HepG2 (cell line): ENCODE measurements around the gene GK. TPM values are rescaled to one million over a fixed set of nuclear protein-coding genes. Genes with fewer than 3 reads are reported as not detected.

Experiments used
- ADNP ChIP-seq: sonication (generic); formaldehyde crosslinking; IDR thresholded peaks from 2 replicates; pipeline ENCODE4 v1.4.0; 2020; ENCODE audit warnings: missing genetic modification reagents
- AGO2 ChIP-seq: fragments of 200-400 bp; formaldehyde crosslinking; optimal IDR thresholded peaks from 2 replicates; pipeline ENCODE3; 2017; ENCODE audit warnings: mild to moderate bottlenecking, low read depth, low read length, moderate library complexity
- ASH2L ChIP-seq: fragments of 300-600, 200-600 bp; sonication (generic); IDR thresholded peaks from 2 replicates; pipeline ENCODE4 v1.7.0; 2017; ENCODE audit warnings: low read depth, mild to moderate bottlenecking, moderate library complexity, mixed read lengths, low read length; ENCODE audit not compliant: insufficient read length
- ATF1 ChIP-seq: IDR thresholded peaks from 2 replicates; pipeline ENCODE4 v1.6.1; 2016; ENCODE audit warnings: mild to moderate bottlenecking, control low read depth
- DNMT1 ChIP-seq: sonication (generic); formaldehyde crosslinking; IDR thresholded peaks from 2 replicates; pipeline ENCODE4 v1.5.1; 2020; ENCODE audit warnings: mild to moderate bottlenecking, missing genetic modification reagents
- IRF2 ChIP-seq: IDR thresholded peaks from 2 replicates; pipeline ENCODE4 v1.6.1; 2018; ENCODE audit warnings: missing genetic modification reagents, missing compliant biosample characterization
- IRF9 ChIP-seq: sonication (generic); formaldehyde crosslinking; IDR thresholded peaks from 2 replicates; pipeline ENCODE4 v1.8.0; 2022; ENCODE audit warnings: missing genetic modification reagents, mild to moderate bottlenecking, borderline replicate concordance
- NR2F6 ChIP-seq, 2 experiments: IDR thresholded peaks; 2 replicates each; pipeline ENCODE4 v1.6.1; 2016; ENCODE audit warnings: antibody characterized with exemption in 1 of 2, mild to moderate bottlenecking in 1 of 2
- ONECUT2 ChIP-seq: sonication (generic); formaldehyde crosslinking; IDR thresholded peaks from 2 replicates; pipeline ENCODE4 v1.4.0; 2020; ENCODE audit warnings: missing genetic modification reagents
- PCBP1 ChIP-seq: fragments of 200-400 bp; formaldehyde crosslinking; IDR thresholded peaks from 2 replicates; pipeline ENCODE4 v1.6.1; 2017; ENCODE audit warnings: mild to moderate bottlenecking, low read depth, low read length, borderline replicate concordance
- PLSCR1 ChIP-seq: sonication (generic); formaldehyde crosslinking; IDR thresholded peaks from 2 replicates; pipeline ENCODE4 v1.5.0; 2020; ENCODE audit warnings: missing genetic modification reagents, mild to moderate bottlenecking, borderline replicate concordance
- RARA ChIP-seq: IDR thresholded peaks from 2 replicates; pipeline ENCODE4 v1.6.1; 2016; ENCODE audit warnings: missing genetic modification reagents, missing compliant biosample characterization
- SALL1 ChIP-seq: sonication (generic); formaldehyde crosslinking; IDR thresholded peaks from 2 replicates; pipeline ENCODE4 v1.8.0; 2022; ENCODE audit warnings: mild to moderate bottlenecking, missing genetic modification reagents
- SP5 ChIP-seq: IDR thresholded peaks from 2 replicates; pipeline ENCODE4 v1.6.1; 2016; ENCODE audit warnings: low read depth, borderline replicate concordance
- TBX3 ChIP-seq: fragments of 450-650 bp; IDR thresholded peaks from 2 replicates; pipeline ENCODE4 v1.6.1; 2017; ENCODE audit warnings: antibody characterized with exemption, mild to moderate bottlenecking, inconsistent platforms, borderline replicate concordance
- TEAD3 ChIP-seq: optimal IDR thresholded peaks from 2 replicates; pipeline ENCODE3; 2016; ENCODE audit warnings: borderline replicate concordance
- ZBTB25 ChIP-seq: IDR thresholded peaks from 2 replicates; pipeline ENCODE4 v1.6.1; 2018; ENCODE audit warnings: missing genetic modification reagents
- ZBTB37 ChIP-seq: sonication (generic); formaldehyde crosslinking; IDR thresholded peaks from 2 replicates; pipeline ENCODE4 v1.4.0; 2020; ENCODE audit warnings: mild to moderate bottlenecking, missing genetic modification reagents
- ZBTB7A ChIP-seq: sonication (generic); formaldehyde crosslinking; IDR thresholded peaks from 2 replicates; pipeline ENCODE4 v1.8.0; 2022; ENCODE audit warnings: mild to moderate bottlenecking, missing genetic modification reagents
- ZBTB7B ChIP-seq: sonication (generic); formaldehyde crosslinking; IDR thresholded peaks from 2 replicates; pipeline ENCODE4 v1.4.0; 2020; ENCODE audit warnings: missing genetic modification reagents
- ZNF264 ChIP-seq: sonication (generic); formaldehyde crosslinking; IDR thresholded peaks from 2 replicates; pipeline ENCODE4 v1.4.0; 2020; ENCODE audit warnings: missing genetic modification reagents
- ZNF317 ChIP-seq: sonication (generic); formaldehyde crosslinking; IDR thresholded peaks from 2 replicates; pipeline ENCODE4 v1.5.0; 2020; ENCODE audit warnings: mild to moderate bottlenecking, missing genetic modification reagents
- ZNF546 ChIP-seq: sonication (generic); formaldehyde crosslinking; conservative IDR thresholded peaks from 2 replicates; pipeline ENCODE4 v1.8.1; 2023; ENCODE audit warnings: mild to moderate bottlenecking, missing genetic modification reagents
- ZNF619 ChIP-seq: sonication (generic); formaldehyde crosslinking; IDR thresholded peaks from 2 replicates; pipeline ENCODE4 v1.4.0; 2020; ENCODE audit warnings: mild to moderate bottlenecking, missing genetic modification reagents
- ZNF724P ChIP-seq: sonication (generic); formaldehyde crosslinking; IDR thresholded peaks from 2 replicates; pipeline ENCODE4 v1.8.0; 2022; ENCODE audit warnings: missing genetic modification reagents, borderline replicate concordance
- ZNF878 ChIP-seq: sonication (generic); formaldehyde crosslinking; IDR thresholded peaks from 2 replicates; pipeline ENCODE4 v1.8.1; 2023; ENCODE audit warnings: mild to moderate bottlenecking, missing genetic modification reagents, moderate library complexity
- ZSCAN20 ChIP-seq: sonication (generic); formaldehyde crosslinking; IDR thresholded peaks from 2 replicates; pipeline ENCODE4 v1.4.0; 2020; ENCODE audit warnings: missing genetic modification reagents, mild to moderate bottlenecking, borderline replicate concordance
- polyA plus RNA-seq, 8 experiments: library from polyadenylated mRNA; depleted of rRNA in 3 of 8; stranded (reverse) in 7 of 8; unstranded in 1 of 8; fragments of >200 nt; fragmentation: Illumina TruSeq in 4 of 8; extraction: Trizol in 4 of 8; gene quantifications; 2 replicates each; pipeline versions ENCODE4 v1.2.1 to v1.2.3, GENCODE V29; 2011 to 2016; ENCODE audit warnings: low read depth in 4 of 8, missing spikeins in 1 of 8, mixed read lengths in 1 of 8; ENCODE audit not compliant: insufficient read depth in 1 of 8
- total RNA-seq, 5 experiments: library from RNA; depleted of rRNA; stranded (reverse); fragments of >200 nt; fragmentation: Illumina TruSeq; extraction: Trizol; gene quantifications; 2 replicates each; pipeline ENCODE4 v1.2.3, GENCODE V29; 2016; ENCODE audit warnings: low read depth in 1 of 5
- TF ChIP-seq, protein P1 (sequence below): sonication (generic); formaldehyde crosslinking; IDR thresholded peaks from 2 replicates; pipeline ENCODE4 v1.5.0; 2020; ENCODE audit warnings: missing genetic modification reagents

Gene GK
- total and polyA plus RNA-seq, 2 of the 13 experiments (the other 11 are each of a cell fraction or from before 2014, with no cell fraction given): 64.2 to 265 TPM

DNA sequence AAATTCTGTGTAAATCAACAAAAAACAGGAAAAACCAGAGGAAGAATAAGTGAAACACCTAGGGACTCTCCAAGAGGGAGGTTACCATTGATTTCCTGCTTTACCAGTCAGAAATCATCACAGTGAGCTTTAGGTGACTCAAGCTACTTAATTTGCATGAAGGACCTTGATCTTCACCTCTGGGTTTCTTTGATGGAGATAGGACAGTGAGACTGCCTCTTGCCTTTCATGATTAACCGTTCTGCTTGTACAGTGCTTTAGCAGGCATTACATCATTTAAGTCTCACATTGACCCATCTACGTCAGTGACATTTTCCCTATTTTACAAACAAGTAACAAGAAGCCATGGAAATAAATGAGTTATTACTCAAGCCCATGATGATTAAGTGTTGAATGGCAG, 3.4 kb upstream of the GK start (continued):
- no peak for TF ChIP-seq ZBTB25
- no peak for TF ChIP-seq ZBTB7B (CRISPR knock-in tag)
- no peak for TF ChIP-seq ZNF878 (CRISPR knock-in tag)
- TF ChIP-seq ZSCAN20 (CRISPR knock-in tag): no peak
- TF ChIP-seq TBX3: 0 out of 2 replicates have a peak, but pooled peaks have one; percentile 10
- peak; percentile 86 for TF ChIP-seq RARA (CRISPR knock-in tag)
- no peak for TF ChIP-seq IRF9 (CRISPR knock-in tag)
- TF ChIP-seq, protein P1, sequence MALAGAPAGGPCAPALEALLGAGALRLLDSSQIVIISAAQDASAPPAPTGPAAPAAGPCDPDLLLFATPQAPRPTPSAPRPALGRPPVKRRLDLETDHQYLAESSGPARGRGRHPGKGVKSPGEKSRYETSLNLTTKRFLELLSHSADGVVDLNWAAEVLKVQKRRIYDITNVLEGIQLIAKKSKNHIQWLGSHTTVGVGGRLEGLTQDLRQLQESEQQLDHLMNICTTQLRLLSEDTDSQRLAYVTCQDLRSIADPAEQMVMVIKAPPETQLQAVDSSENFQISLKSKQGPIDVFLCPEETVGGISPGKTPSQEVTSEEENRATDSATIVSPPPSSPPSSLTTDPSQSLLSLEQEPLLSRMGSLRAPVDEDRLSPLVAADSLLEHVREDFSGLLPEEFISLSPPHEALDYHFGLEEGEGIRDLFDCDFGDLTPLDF (CRISPR knock-in tag): no peak
- TF ChIP-seq ZBTB37 (CRISPR knock-in tag): no peak
- TF ChIP-seq NR2F6 (IDR thresholded peaks at IDR 0.05): peak; percentile 57; the same call in 1 of the 2 replicates
- TF ChIP-seq NR2F6 (CRISPR knock-in tag; IDR thresholded peaks at IDR 0.05): peak; percentile 61
- TF ChIP-seq ZNF264 (CRISPR knock-in tag): no peak
- TF ChIP-seq ZBTB7A (CRISPR knock-in tag): no peak
- TF ChIP-seq IRF2 (CRISPR knock-in tag): peak; percentile 39; the same call in 1 of the 2 replicates
- no peak for TF ChIP-seq SP5 (CRISPR knock-in tag)
- no peak for TF ChIP-seq ZNF619 (CRISPR knock-in tag)
- no peak for TF ChIP-seq AGO2
- peak; percentile 58 for TF ChIP-seq ONECUT2 (CRISPR knock-in tag)
- TF ChIP-seq DNMT1 (CRISPR knock-in tag): no peak
- TF ChIP-seq ADNP (CRISPR knock-in tag): no peak
- TF ChIP-seq ZNF724P (CRISPR knock-in tag): no peak
- no peak for TF ChIP-seq ZNF317 (CRISPR knock-in tag)
- TF ChIP-seq PCBP1: no peak
- TF ChIP-seq ASH2L: peak; percentile 38
- no peak for TF ChIP-seq PLSCR1 (CRISPR knock-in tag)
- no peak for TF ChIP-seq ZNF546 (CRISPR knock-in tag)
- TF ChIP-seq TEAD3 (CRISPR knock-in tag): no peak
- TF ChIP-seq ATF1 (CRISPR knock-in tag): peak; percentile 74
- TF ChIP-seq SALL1 (CRISPR knock-in tag): peak; percentile 36; the same call in 1 of the 2 replicates
